ENCODE results near the gene SMYD3.

SMYD3 gene

DNA sequence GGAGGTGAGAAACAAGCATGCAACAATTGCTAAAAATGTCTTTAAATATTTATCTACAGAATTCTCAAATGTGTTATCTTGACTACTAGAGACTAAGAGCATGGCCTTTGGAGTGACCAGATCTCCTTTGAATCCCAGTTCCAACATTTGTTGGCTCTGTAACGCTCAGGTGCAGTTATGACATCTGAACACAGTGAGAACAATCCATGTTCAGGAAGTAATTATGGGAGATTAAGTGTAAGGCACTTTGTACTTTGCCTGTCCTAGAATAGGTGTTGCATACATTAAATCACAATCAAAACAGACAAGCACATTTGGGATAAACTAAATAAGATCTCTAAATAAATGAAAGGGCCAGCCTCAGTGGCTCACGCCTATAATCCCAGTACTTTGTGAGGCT lies 454.5 kb downstream of the SMYD3 start:
- no peaks in the 10 kb centered on the region for H3K27me3 ChIP-seq (ENCODE audit: low read length)

DNA sequence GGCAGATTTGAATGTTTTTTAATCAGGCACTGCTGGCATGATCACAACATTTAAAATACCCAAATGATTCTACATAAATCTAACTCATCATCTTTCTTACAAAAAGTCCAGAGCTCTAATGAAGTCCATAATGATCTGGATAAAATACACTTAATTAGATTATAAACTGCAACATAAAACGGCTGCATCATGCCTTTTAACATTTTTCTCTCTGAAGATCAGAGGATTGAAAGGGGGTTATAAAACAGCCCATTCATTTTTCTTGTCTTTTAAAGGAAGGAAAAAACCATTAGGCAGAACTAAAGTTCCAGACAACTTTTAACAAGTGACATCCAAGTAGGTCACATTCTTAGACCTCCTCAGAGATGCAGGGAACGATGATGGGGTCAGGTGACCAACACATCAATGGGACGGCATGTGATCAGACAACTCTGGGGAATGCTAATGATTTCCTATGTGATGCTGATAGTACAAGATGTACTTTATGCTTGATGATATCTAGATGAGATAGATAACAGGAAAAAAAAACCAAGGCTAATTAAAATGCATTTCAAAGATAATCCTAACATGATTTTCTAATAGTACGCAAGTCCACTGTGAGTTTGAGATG lies 455.1 kb downstream of the SMYD3 start:
- Histone ChIP-seq H3K36me3 (ENCODE audit: low read length) (no peaks in the 10 kb centered on the region), H3K4me2 (ENCODE audit: low read depth, low read length, poor library complexity, severe bottlenecking) (no peak overlapping the region), H4K20me1 (ENCODE audit: low read depth, low read length) (no peaks in the 10 kb centered on the region), H3K9me3 (ENCODE audit: insufficient read depth, low read length) (no peaks in the 10 kb centered on the region), H3K9ac (ENCODE audit: low read length) (no peak overlapping the region), H3K9me2 (replicated peaks; ENCODE audit: insufficient read depth, low read length) (no peaks in the 10 kb centered on the region), H3K79me2 (ENCODE audit: insufficient read depth, low read length) (no peaks in the 10 kb centered on the region), H2AFZ (ENCODE audit: low read depth, low read length, severe bottlenecking) (no peak overlapping the region), H3K4me3 (ENCODE audit: insufficient read depth, low read length, poor library complexity, severe bottlenecking) (no peak overlapping the region), H3K27me3 (ENCODE audit: low read length) (no peaks in the 10 kb centered on the region), H3K27ac (ENCODE audit: low read depth, low read length) (no peak overlapping the region), H3F3A (ENCODE audit: insufficient read depth) (no peaks in the 10 kb centered on the region)
- TF ChIP-seq, protein P1, sequence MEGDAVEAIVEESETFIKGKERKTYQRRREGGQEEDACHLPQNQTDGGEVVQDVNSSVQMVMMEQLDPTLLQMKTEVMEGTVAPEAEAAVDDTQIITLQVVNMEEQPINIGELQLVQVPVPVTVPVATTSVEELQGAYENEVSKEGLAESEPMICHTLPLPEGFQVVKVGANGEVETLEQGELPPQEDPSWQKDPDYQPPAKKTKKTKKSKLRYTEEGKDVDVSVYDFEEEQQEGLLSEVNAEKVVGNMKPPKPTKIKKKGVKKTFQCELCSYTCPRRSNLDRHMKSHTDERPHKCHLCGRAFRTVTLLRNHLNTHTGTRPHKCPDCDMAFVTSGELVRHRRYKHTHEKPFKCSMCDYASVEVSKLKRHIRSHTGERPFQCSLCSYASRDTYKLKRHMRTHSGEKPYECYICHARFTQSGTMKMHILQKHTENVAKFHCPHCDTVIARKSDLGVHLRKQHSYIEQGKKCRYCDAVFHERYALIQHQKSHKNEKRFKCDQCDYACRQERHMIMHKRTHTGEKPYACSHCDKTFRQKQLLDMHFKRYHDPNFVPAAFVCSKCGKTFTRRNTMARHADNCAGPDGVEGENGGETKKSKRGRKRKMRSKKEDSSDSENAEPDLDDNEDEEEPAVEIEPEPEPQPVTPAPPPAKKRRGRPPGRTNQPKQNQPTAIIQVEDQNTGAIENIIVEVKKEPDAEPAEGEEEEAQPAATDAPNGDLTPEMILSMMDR (IDR thresholded peaks at IDR 0.05; ENCODE audit: insufficient read depth, low read length, poor library complexity, severe bottlenecking) = no peak
- TF ChIP-seq EZH2phosphoT487 (conservative IDR thresholded peaks at IDR 0.05; ENCODE audit: low read length) = no peak

More for the DNA sequence above, 454.5 kb downstream of the SMYD3 start:
- no peak overlapping the region for H3K9ac ChIP-seq (ENCODE audit: low read length)
- no peaks in the 10 kb centered on the region for H3K9me3 ChIP-seq (ENCODE audit: insufficient read depth, low read length)
- H3K36me3 ChIP-seq (ENCODE audit: low read length) = no peaks in the 10 kb centered on the region
- no peak overlapping the region for H3K4me3 ChIP-seq (ENCODE audit: insufficient read depth, low read length, poor library complexity, severe bottlenecking)
- no peaks in the 10 kb centered on the region for H3F3A ChIP-seq (ENCODE audit: insufficient read depth)
- no peaks in the 10 kb centered on the region for H4K20me1 ChIP-seq (ENCODE audit: low read depth, low read length)
- H3K79me2 ChIP-seq (ENCODE audit: insufficient read depth, low read length) = no peaks in the 10 kb centered on the region
- no peak overlapping the region for H3K4me2 ChIP-seq (ENCODE audit: low read depth, low read length, poor library complexity, severe bottlenecking)
- H2AFZ ChIP-seq (ENCODE audit: low read depth, low read length, severe bottlenecking) = no peak overlapping the region
- no peak for TF ChIP-seq EZH2phosphoT487 (conservative IDR thresholded peaks at IDR 0.05; ENCODE audit: low read length)
- TF ChIP-seq, protein P1 (IDR thresholded peaks at IDR 0.05; ENCODE audit: insufficient read depth, low read length, poor library complexity, severe bottlenecking) = no peak
- H3K9me2 ChIP-seq (replicated peaks; ENCODE audit: insufficient read depth, low read length) = no peaks in the 10 kb centered on the region
- H3K27ac ChIP-seq (ENCODE audit: low read depth, low read length) = no peak overlapping the region

DNA sequence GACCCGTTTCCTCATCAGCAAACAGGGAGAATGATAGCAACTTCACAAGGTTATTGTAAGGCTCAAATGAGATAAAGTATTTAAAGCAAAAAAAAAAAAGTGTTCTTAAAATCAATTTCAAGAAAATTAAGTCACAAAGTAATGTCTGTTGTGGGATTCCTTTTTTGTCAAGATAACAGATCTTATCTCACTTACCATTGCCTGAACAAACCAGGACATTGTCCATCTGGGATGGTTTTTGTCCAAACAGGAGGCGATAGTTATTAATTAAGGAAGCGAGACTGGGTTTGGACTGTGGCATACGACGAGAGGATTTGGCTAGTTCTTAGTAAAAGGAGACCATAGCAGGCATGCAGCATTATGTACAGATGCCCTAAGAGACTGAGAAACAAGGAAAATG lies 458.4 kb downstream of the SMYD3 start:
- Histone ChIP-seq H3K9ac (ENCODE audit: low read length) (no peak overlapping the region), H3K9me3 (ENCODE audit: insufficient read depth, low read length) (no peaks in the 10 kb centered on the region), H2AFZ (ENCODE audit: low read depth, low read length, severe bottlenecking) (no peak overlapping the region), H3K4me3 (ENCODE audit: insufficient read depth, low read length, poor library complexity, severe bottlenecking) (no peak overlapping the region), H4K20me1 (ENCODE audit: low read depth, low read length) (no peaks in the 10 kb centered on the region), H3K27me3 (ENCODE audit: low read length) (no peaks in the 10 kb centered on the region), H3K4me2 (ENCODE audit: low read depth, low read length, poor library complexity, severe bottlenecking) (no peak overlapping the region), H3K79me2 (ENCODE audit: insufficient read depth, low read length) (no peaks in the 10 kb centered on the region), H3F3A (ENCODE audit: insufficient read depth) (no peaks in the 10 kb centered on the region), H3K36me3 (ENCODE audit: low read length) (no peaks in the 10 kb centered on the region), H3K9me2 (replicated peaks; ENCODE audit: insufficient read depth, low read length) (no peaks in the 10 kb centered on the region), H3K27ac (ENCODE audit: low read depth, low read length) (no peak overlapping the region)
- TF ChIP-seq, protein P1 (IDR thresholded peaks at IDR 0.05; ENCODE audit: insufficient read depth, low read length, poor library complexity, severe bottlenecking) = no peak
- TF ChIP-seq EZH2phosphoT487 (conservative IDR thresholded peaks at IDR 0.05; ENCODE audit: low read length) = no peak
